Activated CD8-positive, alpha-beta memory T cell treated with anti-CD3 and anti-CD28 coated beads for 48 hours (primary cell): ENCODE results near the gene BRF1.

ENCODE experiments used
- DNase-seq, 3 experiments: peaks; one replicate each; pipeline ENCODE4 v3.0.0-alpha.2; 2020; ENCODE audit warnings: low read depth in 2 of 3, low spot score in 2 of 3

The BRF1 gene

GRCh38 chr14:105211086-105211757 lies 89.6 kb downstream of the BRF1 start:
- DNase-seq: no peak

- DNase-seq: no peak
Measured at GRCh38 chr14:105210266-105211025, 90.4 kb downstream of the BRF1 start.

GRCh38 chr14:105209646-105210045 lies 91.2 kb downstream of the BRF1 start:
- DNase-seq: no peak

- no peak for DNase-seq
Measured at GRCh38 chr14:105209091-105209490, 91.7 kb downstream of the BRF1 start.

- DNase-seq: no peak
Measured at GRCh38 chr14:105208738-105209075, 92.1 kb downstream of the BRF1 start.

GRCh38 chr14:105207996-105208737 lies 92.6 kb downstream of the BRF1 start:
- no peak for DNase-seq

- no peak for DNase-seq
Measured at GRCh38 chr14:105207460-105207901, 93.3 kb downstream of the BRF1 start.

- DNase-seq: no peak
Measured at GRCh38 chr14:105206873-105207272, 93.9 kb downstream of the BRF1 start.

GRCh38 chr14:105205673-105206208 lies 95.1 kb downstream of the BRF1 start:
- no peak for DNase-seq

- DNase-seq: no peak
Measured at GRCh38 chr14:105204931-105205672, 95.7 kb downstream of the BRF1 start.

GRCh38 chr14:105204206-105204930 lies 96.4 kb downstream of the BRF1 start:
- DNase-seq: no peak

GRCh38 chr14:105203701-105204100 lies 97.1 kb downstream of the BRF1 start:
- no peak for DNase-seq

- peak in 2 of 3 experiments; percentile 51 to 57 for DNase-seq
Measured at GRCh38 chr14:105203057-105203531, 97.7 kb downstream of the BRF1 start.

GRCh38 chr14:105201925-105202513 lies 98.8 kb downstream of the BRF1 start:
- peak in 1 of 3 experiments; percentile 43 for DNase-seq

GRCh38 chr14:105201156-105201924 lies 99.5 kb downstream of the BRF1 start:
- DNase-seq: no peak

- DNase-seq: no peak
Measured at GRCh38 chr14:105200641-105201040, 100.2 kb downstream of the BRF1 start.

GRCh38 chr14:105200074-105200473 lies 100.7 kb downstream of the BRF1 start:
- no peak for DNase-seq

GRCh38 chr14:105199093-105199492 lies 101.7 kb downstream of the BRF1 start:
- no peak for DNase-seq

GRCh38 chr14:105198588-105198987 lies 102.2 kb downstream of the BRF1 start:
- DNase-seq: no peak
